Tongue (tissue), 2 donors: ENCODE measurements around the gene CRABP1. TPM values are rescaled to one million over a fixed set of nuclear protein-coding genes. Genes with fewer than 3 reads are reported as not detected.

Experiments used
- DNase-seq: peaks from one replicate; pipeline ENCODE4 v3.0.0-alpha.2; 2015
- total RNA-seq: library from RNA; depleted of rRNA; stranded (reverse); fragments of >200 nt; gene quantifications from one replicate; pipeline ENCODE4 v1.2.3, GENCODE V29; 2014

CRABP1 gene
- total RNA-seq, 1 donor from 2014 or later, result 21.6 TPM

- DNase-seq, result peak; percentile 48
Measured at GRCh38 chr15:78347586-78348543, 7.7 kb downstream of the CRABP1 start.

GRCh38 chr15:78350058-78350457, 9.9 kb downstream of the CRABP1 start:
- no peak for DNase-seq

GRCh38 chr15:78351539-78351938, 11.4 kb downstream of the CRABP1 start:
- DNase-seq, result no peak

GRCh38 chr15:78353093-78353492, 12.9 kb downstream of the CRABP1 start:
- no peak for DNase-seq

GRCh38 chr15:78355177-78355576, 15.0 kb downstream of the CRABP1 start:
- DNase-seq, result no peak

- peak; percentile 70 for DNase-seq
Measured at GRCh38 chr15:78358102-78358870, 18.1 kb downstream of the CRABP1 start.

GRCh38 chr15:78359041-78359808, 19.1 kb downstream of the CRABP1 start:
- DNase-seq, result peak; percentile 58

- DNase-seq, result peak; percentile 90
Measured at GRCh38 chr15:78360367-78360801, 20.2 kb downstream of the CRABP1 start.

- peak; percentile 47 for DNase-seq
Measured at GRCh38 chr15:78360958-78361718, 21.0 kb downstream of the CRABP1 start.

GRCh38 chr15:78361771-78362506, 21.8 kb downstream of the CRABP1 start:
- peak; percentile 76 for DNase-seq

- no peak for DNase-seq
Measured at GRCh38 chr15:78362716-78363380, 22.7 kb downstream of the CRABP1 start.

- no peak for DNase-seq
Measured at GRCh38 chr15:78363381-78363734, 23.2 kb downstream of the CRABP1 start.

- DNase-seq, result peak; percentile 90
Measured at GRCh38 chr15:78364233-78364632, 24.1 kb downstream of the CRABP1 start.

- DNase-seq, result peak; percentile 72
Measured at GRCh38 chr15:78365917-78366316, 25.8 kb downstream of the CRABP1 start.

GRCh38 chr15:78366342-78366741, 26.2 kb downstream of the CRABP1 start:
- no peak for DNase-seq

- DNase-seq, result no peak
Measured at GRCh38 chr15:78368651-78369050, 28.5 kb downstream of the CRABP1 start.

GRCh38 chr15:78369161-78369560, 29.0 kb downstream of the CRABP1 start:
- DNase-seq, result no peak

- DNase-seq, result no peak
Measured at GRCh38 chr15:78370013-78370412, 29.9 kb downstream of the CRABP1 start.

- no peak for DNase-seq
Measured at GRCh38 chr15:78372880-78373279, 32.7 kb downstream of the CRABP1 start.
